ENCODE results near the gene SLC40A1.

The SLC40A1 gene

GRCh38 chr2:189536830-189537229 is 43.8 kb downstream of the SLC40A1 start:
- ATAC-seq = no peak

GRCh38 chr2:189534854-189535832 is 45.4 kb downstream of the SLC40A1 start:
- no peak for ATAC-seq

- no peak for ATAC-seq
Observed at GRCh38 chr2:189533288-189534035, 47.1 kb downstream of the SLC40A1 start.

GRCh38 chr2:189530965-189531637 is 49.5 kb downstream of the SLC40A1 start:
- no peak for ATAC-seq

- no peak for ATAC-seq
Observed at GRCh38 chr2:189528617-189529016, 52.0 kb downstream of the SLC40A1 start.

- ATAC-seq = no peak
Observed at GRCh38 chr2:189527812-189528592, 52.6 kb downstream of the SLC40A1 start.

GRCh38 chr2:189527041-189527750 is 53.4 kb downstream of the SLC40A1 start:
- no peak for ATAC-seq

- ATAC-seq = no peak
Observed at GRCh38 chr2:189526241-189526640, 54.3 kb downstream of the SLC40A1 start.

- no peak for ATAC-seq
Observed at GRCh38 chr2:189524746-189525145, 55.8 kb downstream of the SLC40A1 start.

GRCh38 chr2:189522435-189523151 is 58.0 kb downstream of the SLC40A1 start:
- no peak for ATAC-seq

GRCh38 chr2:189521699-189522434 is 58.7 kb downstream of the SLC40A1 start:
- ATAC-seq = no peak

GRCh38 chr2:189519631-189520387 is 60.8 kb downstream of the SLC40A1 start:
- no peak for ATAC-seq

GRCh38 chr2:189517847-189518535 is 62.6 kb downstream of the SLC40A1 start:
- no peak for ATAC-seq

GRCh38 chr2:189516546-189516945 is 64.0 kb downstream of the SLC40A1 start:
- ATAC-seq = no peak

- ATAC-seq = no peak
Observed at GRCh38 chr2:189515264-189515663, 65.3 kb downstream of the SLC40A1 start.

GRCh38 chr2:189514104-189514503 is 66.5 kb downstream of the SLC40A1 start:
- ATAC-seq = no peak

GRCh38 chr2:189512879-189513278 is 67.7 kb downstream of the SLC40A1 start:
- ATAC-seq = no peak

GRCh38 chr2:189511960-189512319 is 68.6 kb downstream of the SLC40A1 start:
- ATAC-seq = no peak

Measured in activated CD4-positive, CD25-positive, alpha-beta regulatory T cell treated with anti-CD3 and anti-CD28 coated beads, Interleukin-2, amount 50 U/mL, for 24 hours (primary cell).